ENCODE data around the gene PSMB10.

PSMB10 gene

GRCh38 chr16:67946128-67946569, 9.5 kb upstream of the PSMB10 start:
- in situ Hi-C loops (cut with HindIII; ENCODE audit: low sequenced_read_pairs), result no loop called here

GRCh38 chr16:67945392-67945933, 8.8 kb upstream of the PSMB10 start:
- no peak for DNase-seq (ENCODE audit: low read depth, low spot score)
- in situ Hi-C loops (cut with HindIII; ENCODE audit: low sequenced_read_pairs), result no loop called here

More at GRCh38 chr16:67946128-67946569, 9.5 kb upstream of the PSMB10 start:
- H3K4me3 ChIP-seq (ENCODE audit: low read depth, low read length), result no peak overlapping the region
- DNase-seq (ENCODE audit: low read depth, low spot score), result no peak
- no peak for TF ChIP-seq CTCF (IDR thresholded peaks at IDR 0.05; ENCODE audit: low read depth, low read length)

GRCh38 chr16:67944690-67945391, 8.2 kb upstream of the PSMB10 start:
- no peak for TF ChIP-seq CTCF (IDR thresholded peaks at IDR 0.05; ENCODE audit: low read depth, low read length)
- DNase-seq (ENCODE audit: low read depth, low spot score), result no peak
- in situ Hi-C loops (cut with HindIII; ENCODE audit: low sequenced_read_pairs), result no loop called here
- no peak overlapping the region for H3K4me3 ChIP-seq (ENCODE audit: low read depth, low read length)

More at GRCh38 chr16:67945392-67945933, 8.8 kb upstream of the PSMB10 start:
- no peak overlapping the region for H3K4me3 ChIP-seq (ENCODE audit: low read depth, low read length)
- TF ChIP-seq CTCF (IDR thresholded peaks at IDR 0.05; ENCODE audit: low read depth, low read length), result no peak

GRCh38 chr16:67943619-67944504, 7.2 kb upstream of the PSMB10 start, which contains the start of gene LCAT:
Gene LCAT, minus strand, starts transcription at chr16:67944120. Its CDS starts 19 bp downstream, at chr16:67944101.
- no peak within 1 kb of the TSS for H3K4me3 ChIP-seq (ENCODE audit: low read depth, low read length)
- peak; percentile 66 for DNase-seq (ENCODE audit: low read depth, low spot score)
- in situ Hi-C loops (cut with HindIII; ENCODE audit: low sequenced_read_pairs), result no loop called here

GRCh38 chr16:67943256-67943618, 6.6 kb upstream of the PSMB10 start:
- H3K4me3 ChIP-seq (ENCODE audit: low read depth, low read length), result no peak overlapping the region
- no peak for DNase-seq (ENCODE audit: low read depth, low spot score)
- in situ Hi-C loops (cut with HindIII; ENCODE audit: low sequenced_read_pairs), result no loop called here
- TF ChIP-seq CTCF (IDR thresholded peaks at IDR 0.05; ENCODE audit: low read depth, low read length), result no peak

More at GRCh38 chr16:67943619-67944504, 7.2 kb upstream of the PSMB10 start, which contains the start of gene LCAT:
- no peak for TF ChIP-seq CTCF (IDR thresholded peaks at IDR 0.05; ENCODE audit: low read depth, low read length)

GRCh38 chr16:67942510-67943255, 6.0 kb upstream of the PSMB10 start:
- no peak for TF ChIP-seq CTCF (IDR thresholded peaks at IDR 0.05; ENCODE audit: low read depth, low read length)
- H3K4me3 ChIP-seq (ENCODE audit: low read depth, low read length), result no peak overlapping the region
- in situ Hi-C loops (cut with HindIII; ENCODE audit: low sequenced_read_pairs), result no loop called here
- DNase-seq (ENCODE audit: low read depth, low spot score), result no peak

All from astrocyte of the spinal cord (primary cell).